GM18870 (cell line): Measurements from ENCODE around the gene OCIAD2.
"Not testable (repeated sequence)": the region's sequence is repeated elsewhere in the genome, so short reads cannot be mapped to it uniquely, and the experiment has no call there.

Experiments used
- ATAC-seq: cut with Tn5 transposase; IDR thresholded peaks from one replicate; pipeline ENCODE4 v1.9.1; 2021; ENCODE audit warnings: moderate library complexity; ENCODE audit not compliant: unreplicated experiment

Gene OCIAD2

GRCh38 chr4:48854982-48855381 lies 51.6 kb downstream of the OCIAD2 start:
- no peak for ATAC-seq

- ATAC-seq, result no peak
Observed at GRCh38 chr4:48854395-48854683, 52.2 kb downstream of the OCIAD2 start.

GRCh38 chr4:48853604-48854394 lies 52.8 kb downstream of the OCIAD2 start:
- ATAC-seq, result no peak

GRCh38 chr4:48851651-48852050 lies 54.9 kb downstream of the OCIAD2 start:
- ATAC-seq, result no peak

- not testable (repeated sequence) for ATAC-seq
Observed at GRCh38 chr4:48848799-48849198, 57.8 kb downstream of the OCIAD2 start.

GRCh38 chr4:48844843-48845242 lies 61.7 kb downstream of the OCIAD2 start:
- ATAC-seq, result no peak

- no peak for ATAC-seq
Observed at GRCh38 chr4:48841045-48841827, 65.3 kb downstream of the OCIAD2 start.

GRCh38 chr4:48836658-48837057 lies 69.9 kb downstream of the OCIAD2 start:
- ATAC-seq, result no peak
